GM19372 (cell line): ENCODE results near the gene ITLN1.

ENCODE experiments used
- ATAC-seq: cut with Tn5 transposase; IDR thresholded peaks from one replicate; pipeline ENCODE4 v1.9.1; 2021; ENCODE audit warnings: mild to moderate bottlenecking, low read depth, moderate library complexity; ENCODE audit not compliant: unreplicated experiment

ITLN1 gene

DNA sequence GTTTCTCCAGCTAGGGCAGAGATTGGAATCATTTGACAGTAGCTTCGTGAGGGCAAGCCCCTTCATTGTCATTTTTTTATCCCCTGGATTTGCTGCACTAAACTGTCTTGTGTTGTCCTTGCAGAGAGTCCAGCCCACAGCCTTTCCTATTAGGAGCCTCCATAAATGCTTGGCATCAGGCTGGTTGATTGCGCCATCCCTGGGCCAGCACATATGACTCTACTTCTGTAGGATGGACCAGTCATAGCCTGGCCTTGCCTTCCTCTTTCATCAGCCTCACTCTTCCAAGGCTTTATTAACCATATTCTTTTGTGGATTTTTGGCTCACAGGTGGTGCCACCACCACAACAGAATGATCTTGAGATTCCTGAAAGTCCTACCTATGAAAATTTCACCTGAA, 57.6 kb downstream of the ITLN1 start:
- no peak for ATAC-seq

DNA sequence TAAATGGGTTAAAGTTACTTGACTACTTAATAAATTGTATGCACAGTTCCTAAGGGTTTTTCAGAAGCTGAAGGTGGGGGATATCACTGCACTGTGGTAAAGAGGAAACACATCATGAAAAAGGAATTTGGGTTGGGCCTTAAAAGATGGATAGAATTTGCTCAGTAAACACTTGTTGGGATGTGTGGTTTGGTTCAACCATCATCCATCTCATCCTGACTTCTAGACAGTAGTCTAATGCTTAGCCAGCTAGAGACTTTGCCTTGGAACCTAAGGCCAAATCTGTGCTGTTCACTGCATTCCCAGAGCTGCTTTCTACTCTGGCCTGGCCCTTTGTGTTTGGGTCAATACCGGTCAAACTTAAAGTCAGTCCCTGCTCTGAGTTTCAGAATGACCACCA, 58.4 kb downstream of the ITLN1 start:
- no peak for ATAC-seq
